Natural killer cell treated with Interleukin-12 subunit alpha and Interleukin-12 subunit beta and Interleukin-15 and Interleukin-18, amount 100 ng/mL, for 72 hours (primary cell): ENCODE results near the gene TEX48. TPM values are rescaled to one million over a fixed set of nuclear protein-coding genes. Genes with fewer than 3 reads are reported as not detected.

Source experiments
- ATAC-seq, 2 donors: fragments of 150-1000 bp; cut with Tn5 transposase in 1 of 2; sonication (Bioruptor Pico), chemical (Tn5 transposase) in 1 of 2; 2 replicates each; pipeline ENCODE4 v1.10.0; 2021
- DNase-seq: peaks from one replicate; pipeline ENCODE4 v3.0.0; 2022; ENCODE audit warnings: low spot score
- H3K27ac Mint-ChIP-seq, 2 donors: 1 replicate in 1 of 2; 2 replicates in 1 of 2; pipeline ENCODE4 v1.8.0; 2022; ENCODE audit warnings: mixed read lengths in 2 of 2, mild to moderate bottlenecking in 1 of 2, moderate library complexity in 1 of 2
- H3K27me3 Mint-ChIP-seq, 2 donors: 1 replicate in 1 of 2; 2 replicates in 1 of 2; pipeline ENCODE4 v1.8.0; 2022; ENCODE audit warnings: mixed read lengths in 2 of 2
- H3K36me3 Mint-ChIP-seq: one replicate; pipeline ENCODE4 v1.8.0; 2022; ENCODE audit warnings: mixed read lengths
- H3K4me1 Mint-ChIP-seq, 2 donors: 1 replicate in 1 of 2; 2 replicates in 1 of 2; pipeline ENCODE4 v1.8.0; 2022; ENCODE audit warnings: low read depth in 2 of 2, mixed read lengths in 2 of 2, mild to moderate bottlenecking in 1 of 2
- H3K4me3 Mint-ChIP-seq: one replicate; pipeline ENCODE4 v1.8.0; 2022; ENCODE audit warnings: mixed read lengths
- H3K9me3 Mint-ChIP-seq: 2 replicates; pipeline ENCODE4 v1.8.0; 2022; ENCODE audit warnings: mixed read lengths
- total RNA-seq, 2 donors: library from RNA; stranded (reverse); gene quantifications; one replicate each; pipeline ENCODE4 v1.2.3, GENCODE V29; 2022

The TEX48 gene
- total RNA-seq, 2 donors from 2014 or later = not detected

- Mint-ChIP-seq H3K4me3 (no peak overlapping the region), H3K27ac (no peak overlapping the region), H3K4me1 (peaks cover 3 to 7% of the 10 kb centered on the region in 2 donors), H3K9me3 (no peaks in the 10 kb centered on the region), H3K36me3 (no peaks in the 10 kb centered on the region), H3K27me3 (peaks cover 26 to 42% of the 10 kb centered on the region in 2 donors)
- ATAC-seq (no peak), DNase-seq (no peak)
Measured at GRCh38 chr9:114671605-114672004, 10.4 kb downstream of the TEX48 start.

GRCh38 chr9:114669961-114670360, 12.0 kb downstream of the TEX48 start:
- Mint-ChIP-seq H3K4me1 (peaks cover 3 to 5% of the 10 kb centered on the region in 2 donors), H3K4me3 (no peak overlapping the region), H3K36me3 (no peaks in the 10 kb centered on the region), H3K27ac (no peak overlapping the region), H3K9me3 (no peaks in the 10 kb centered on the region), H3K27me3 (peaks cover 17 to 29% of the 10 kb centered on the region in 2 donors)
- ATAC-seq = no peak
- no peak for DNase-seq

- H3K4me1 Mint-ChIP-seq = no peaks in the 10 kb centered on the region
Measured at GRCh38 chr9:114668146-114668545, 13.8 kb downstream of the TEX48 start.

GRCh38 chr9:114666851-114667250, 15.1 kb downstream of the TEX48 start:
- DNase-seq = no peak
- ATAC-seq = peak in 1 of 2 donors; percentile 27
- Mint-ChIP-seq H3K27me3 (peaks cover 13 to 36% of the 10 kb centered on the region in 2 donors), H3K36me3 (no peaks in the 10 kb centered on the region), H3K4me3 (no peak overlapping the region), H3K9me3 (no peaks in the 10 kb centered on the region), H3K27ac (no peak overlapping the region), H3K4me1 (peaks cover 0 to 5% of the 10 kb centered on the region in 2 donors)

More at GRCh38 chr9:114668146-114668545, 13.8 kb downstream of the TEX48 start:
- ATAC-seq (no peak), DNase-seq (no peak)
- Mint-ChIP-seq H3K27ac (no peak overlapping the region), H3K4me3 (no peak overlapping the region), H3K9me3 (no peaks in the 10 kb centered on the region), H3K27me3 (peaks cover 13 to 32% of the 10 kb centered on the region in 2 donors), H3K36me3 (no peaks in the 10 kb centered on the region)

- DNase-seq (no peak), ATAC-seq (no peak)
- no peaks in the 10 kb centered on the region for H3K9me3 Mint-ChIP-seq
- no peak overlapping the region for H3K27ac Mint-ChIP-seq
- H3K27me3 Mint-ChIP-seq = peaks cover 13 to 37% of the 10 kb centered on the region in 2 donors
- H3K4me3 Mint-ChIP-seq = no peak overlapping the region
- H3K36me3 Mint-ChIP-seq = no peaks in the 10 kb centered on the region
- H3K4me1 Mint-ChIP-seq = peaks cover 0 to 5% of the 10 kb centered on the region in 2 donors
Measured at GRCh38 chr9:114666401-114666800, 15.6 kb downstream of the TEX48 start.

GRCh38 chr9:114664181-114664580, 17.8 kb downstream of the TEX48 start:
- Mint-ChIP-seq H3K4me1 (peaks cover 0 to 5% of the 10 kb centered on the region in 2 donors), H3K36me3 (no peaks in the 10 kb centered on the region), H3K9me3 (no peaks in the 10 kb centered on the region), H3K27me3 (peaks cover 11 to 27% of the 10 kb centered on the region in 2 donors), H3K27ac (no peak overlapping the region), H3K4me3 (no peak overlapping the region)
- DNase-seq (no peak), ATAC-seq (no peak)

- ATAC-seq = peak; percentile 81 to 82
- Mint-ChIP-seq H3K9me3 (no peaks in the 10 kb centered on the region), H3K27ac (no peak overlapping the region)
Measured at GRCh38 chr9:114662081-114662989, 19.7 kb downstream of the TEX48 start.

GRCh38 chr9:114657705-114658104, 24.3 kb downstream of the TEX48 start, which contains the start of gene TEX53:
Gene TEX53, minus strand, starts transcription at chr9:114657805. Its CDS starts 31 bp downstream, at chr9:114657774.
- DNase-seq (no peak), ATAC-seq (no peak)
- H3K27ac Mint-ChIP-seq = no peak within 1 kb of the TSS
- no peaks in the 10 kb centered on the region for H3K9me3 Mint-ChIP-seq
- H3K27me3 Mint-ChIP-seq = peaks cover 2 to 8% of the 10 kb centered on the region in 2 donors
- no peaks in the 10 kb centered on the region for H3K36me3 Mint-ChIP-seq
- H3K4me1 Mint-ChIP-seq = peaks cover 0 to 10% of the 10 kb centered on the region in 2 donors
- no peak within 1 kb of the TSS for H3K4me3 Mint-ChIP-seq

More at GRCh38 chr9:114662081-114662989, 19.7 kb downstream of the TEX48 start:
- Mint-ChIP-seq H3K27me3 (peaks cover 11 to 27% of the 10 kb centered on the region in 2 donors), H3K4me1 (peaks cover 0 to 5% of the 10 kb centered on the region in 2 donors), H3K36me3 (no peaks in the 10 kb centered on the region), H3K4me3 (no peak overlapping the region)
- no peak for DNase-seq

GRCh38 chr9:114656301-114656700, 25.7 kb downstream of the TEX48 start:
- Mint-ChIP-seq H3K4me3 (no peak overlapping the region), H3K27ac (no peak overlapping the region), H3K27me3 (no peaks in the 10 kb centered on the region), H3K36me3 (no peaks in the 10 kb centered on the region), H3K4me1 (peaks cover 4 to 14% of the 10 kb centered on the region in 2 donors), H3K9me3 (no peaks in the 10 kb centered on the region)
- DNase-seq (no peak), ATAC-seq (no peak)

GRCh38 chr9:114655689-114656088, 26.3 kb downstream of the TEX48 start:
- H3K36me3 Mint-ChIP-seq = no peaks in the 10 kb centered on the region
- H3K4me1 Mint-ChIP-seq = peaks cover 4 to 14% of the 10 kb centered on the region in 2 donors
- H3K27ac Mint-ChIP-seq = no peak overlapping the region
- no peaks in the 10 kb centered on the region for H3K27me3 Mint-ChIP-seq
- ATAC-seq (no peak), DNase-seq (no peak)
- no peaks in the 10 kb centered on the region for H3K9me3 Mint-ChIP-seq
- H3K4me3 Mint-ChIP-seq = no peak overlapping the region

- Mint-ChIP-seq H3K27me3 (no peaks in the 10 kb centered on the region), H3K36me3 (no peaks in the 10 kb centered on the region), H3K27ac (peak overlapping the region in 1 of 2 donors; percentile 44), H3K4me3 (no peak overlapping the region), H3K9me3 (no peaks in the 10 kb centered on the region), H3K4me1 (peaks cover 4 to 14% of the 10 kb centered on the region in 2 donors)
- ATAC-seq (peak; percentile 74 to 84), DNase-seq (peak; percentile 78)
Measured at GRCh38 chr9:114653556-114654159, 28.3 kb downstream of the TEX48 start.

- Mint-ChIP-seq H3K4me1 (peaks cover 4 to 14% of the 10 kb centered on the region in 2 donors), H3K36me3 (no peaks in the 10 kb centered on the region), H3K4me3 (no peak overlapping the region), H3K27me3 (no peaks in the 10 kb centered on the region), H3K27ac (peak overlapping the region in 1 of 2 donors; percentile 44), H3K9me3 (no peaks in the 10 kb centered on the region)
- DNase-seq = no peak
- no peak for ATAC-seq
Measured at GRCh38 chr9:114652776-114653555, 29.0 kb downstream of the TEX48 start.

GRCh38 chr9:114643896-114644295, 38.1 kb downstream of the TEX48 start:
- H3K27ac Mint-ChIP-seq = no peak overlapping the region
- H3K4me3 Mint-ChIP-seq = no peak overlapping the region
- H3K36me3 Mint-ChIP-seq = peaks cover 15% of the 10 kb centered on the region
- ATAC-seq (no peak), DNase-seq (no peak)
- no peaks in the 10 kb centered on the region for H3K9me3 Mint-ChIP-seq
- H3K27me3 Mint-ChIP-seq = no peaks in the 10 kb centered on the region
- H3K4me1 Mint-ChIP-seq = no peaks in the 10 kb centered on the region
